Adrenal gland (tissue), 5 donors: ENCODE results near the gene PSMA8.

Experiments
- POLR2A ChIP-seq, 2 donors: fragments of 450-650 bp; IDR thresholded peaks; one replicate each; pipeline ENCODE4 v1.6.1; 2017; ENCODE audit warnings: antibody characterized with exemption in 2 of 2, mild to moderate bottlenecking in 2 of 2, moderate library complexity in 1 of 2
- TF ChIP-seq, protein P1 (sequence below), 6 experiments: fragments of 450-650 bp in 4 of 6; fragments of 200-600 bp in 2 of 6; sonication (generic) in 1 of 6; IDR thresholded peaks; 1 replicate in 5 of 6; 2 replicates in 1 of 6; pipeline versions ENCODE4 v1.5.1 to v1.8.0; 2016 to 2021; ENCODE audit warnings: antibody characterized with exemption in 6 of 6, mild to moderate bottlenecking in 2 of 6, moderate library complexity in 1 of 6
- donor health status: DM: no; HTN: no; CAD: no.

GRCh38 chr18:26134107-26134506 lies 438 bp downstream of the PSMA8 start:
- TF ChIP-seq, protein P1, sequence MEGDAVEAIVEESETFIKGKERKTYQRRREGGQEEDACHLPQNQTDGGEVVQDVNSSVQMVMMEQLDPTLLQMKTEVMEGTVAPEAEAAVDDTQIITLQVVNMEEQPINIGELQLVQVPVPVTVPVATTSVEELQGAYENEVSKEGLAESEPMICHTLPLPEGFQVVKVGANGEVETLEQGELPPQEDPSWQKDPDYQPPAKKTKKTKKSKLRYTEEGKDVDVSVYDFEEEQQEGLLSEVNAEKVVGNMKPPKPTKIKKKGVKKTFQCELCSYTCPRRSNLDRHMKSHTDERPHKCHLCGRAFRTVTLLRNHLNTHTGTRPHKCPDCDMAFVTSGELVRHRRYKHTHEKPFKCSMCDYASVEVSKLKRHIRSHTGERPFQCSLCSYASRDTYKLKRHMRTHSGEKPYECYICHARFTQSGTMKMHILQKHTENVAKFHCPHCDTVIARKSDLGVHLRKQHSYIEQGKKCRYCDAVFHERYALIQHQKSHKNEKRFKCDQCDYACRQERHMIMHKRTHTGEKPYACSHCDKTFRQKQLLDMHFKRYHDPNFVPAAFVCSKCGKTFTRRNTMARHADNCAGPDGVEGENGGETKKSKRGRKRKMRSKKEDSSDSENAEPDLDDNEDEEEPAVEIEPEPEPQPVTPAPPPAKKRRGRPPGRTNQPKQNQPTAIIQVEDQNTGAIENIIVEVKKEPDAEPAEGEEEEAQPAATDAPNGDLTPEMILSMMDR (IDR thresholded peaks at IDR 0.05) = no peak
- no peak for TF ChIP-seq POLR2A (IDR thresholded peaks at IDR 0.05)
